Erythroblast (primary cell): ENCODE data around the gene ZYG11A.

Experiments used
- GATA1 ChIP-seq: IDR thresholded peaks from 2 replicates; pipeline ENCODE4 v1.6.1; 2011; ENCODE audit warnings: low read depth, mild to moderate bottlenecking, control low read depth, low read length, moderate library complexity
- POLR2A ChIP-seq: IDR thresholded peaks from 2 replicates; pipeline ENCODE4 v1.6.1; 2011; ENCODE audit warnings: mild to moderate bottlenecking, low read length

GRCh38 chr1:52915855-52916220, 73.3 kb downstream of the ZYG11A start:
- TF ChIP-seq POLR2A = no peak
- TF ChIP-seq GATA1 = no peak
